Inferior parietal cortex (tissue), 1 donor: ENCODE measurements around the gene HLA-C.
A peak's percentile ranks its signal among the peaks of the same experiment; 100 is the strongest.
"Not testable (repeated sequence)": the region's sequence is repeated elsewhere in the genome, so short reads cannot be mapped to it uniquely, and the experiment has no call there.

Experiments
- DNase-seq: peaks from one replicate; pipeline ENCODE4 v3.0.0-alpha.2; 2016; ENCODE audit errors: extremely low spot score

The HLA-C gene

DNA sequence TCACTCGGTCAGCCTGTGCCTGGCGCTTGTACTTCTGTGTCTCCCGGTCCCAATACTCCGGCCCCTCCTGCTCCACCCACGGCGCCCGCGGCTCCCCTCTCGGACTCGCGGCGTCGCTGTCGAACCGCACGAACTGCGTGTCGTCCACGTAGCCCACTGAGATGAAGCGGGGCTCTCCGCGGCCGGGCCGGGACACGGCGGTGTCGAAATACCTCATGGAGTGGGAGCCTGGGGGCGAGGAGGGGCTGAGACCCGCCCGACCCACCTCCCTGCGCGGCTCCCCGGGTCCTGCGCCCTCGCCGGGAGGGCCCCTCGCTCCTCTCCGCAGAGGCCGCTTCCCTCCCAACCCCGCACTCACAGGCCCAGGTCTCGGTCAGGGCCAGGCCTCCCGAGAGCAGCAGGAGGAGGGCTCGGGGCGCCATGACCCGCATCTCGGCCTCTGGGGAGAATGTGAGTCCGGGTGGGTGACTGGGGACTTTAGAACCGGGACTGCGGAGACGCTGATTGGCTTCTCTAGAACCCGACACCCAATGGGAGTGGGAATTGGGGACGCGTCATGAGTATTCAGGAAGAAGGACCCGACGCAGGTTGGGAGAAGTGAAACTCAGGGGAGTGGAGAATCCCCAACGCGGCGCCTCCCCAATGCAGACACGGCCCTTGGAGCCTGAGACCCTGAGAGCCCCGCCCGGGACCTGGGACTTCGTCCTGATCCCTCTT, at the start of gene HLA-C:
TSS of gene HLA-C (minus strand) at position 452 of the 717 bp plus-strand sequence. CDS start at position 431, 21 bp downstream.
- peak; percentile 92 for DNase-seq

DNA sequence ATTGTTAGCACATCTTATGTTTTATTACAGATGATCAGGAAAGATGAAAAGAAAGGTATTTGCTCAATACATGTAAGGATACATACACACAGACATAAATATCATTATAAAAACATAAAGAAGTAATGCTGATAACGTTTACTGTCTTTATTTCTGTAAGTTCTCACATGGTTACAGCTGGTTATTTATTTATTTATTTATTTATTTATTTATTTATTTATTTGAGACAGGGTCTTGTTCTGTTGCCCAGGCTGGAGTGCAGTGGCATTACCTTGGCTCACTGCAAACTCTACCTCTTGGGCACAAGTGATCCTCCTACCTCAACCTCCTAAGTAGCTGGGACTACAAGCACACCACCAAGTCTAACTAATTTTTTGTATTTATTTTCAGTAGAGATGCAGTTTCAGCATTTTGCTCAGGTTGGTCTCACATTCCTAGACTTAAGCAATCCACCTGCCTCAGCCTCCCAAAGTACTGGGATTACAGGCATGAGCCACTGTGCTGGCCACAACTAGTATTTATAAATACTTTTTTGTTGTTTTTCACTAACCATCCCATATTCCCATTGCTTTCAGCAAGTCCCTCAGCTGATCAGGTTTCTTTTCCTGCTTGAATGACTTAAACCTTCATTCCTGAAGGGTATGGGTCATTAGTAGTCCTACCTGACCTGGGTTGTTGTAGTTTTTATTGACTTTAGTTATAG, 49.3 kb upstream of the HLA-C start:
- no peak for DNase-seq

DNA sequence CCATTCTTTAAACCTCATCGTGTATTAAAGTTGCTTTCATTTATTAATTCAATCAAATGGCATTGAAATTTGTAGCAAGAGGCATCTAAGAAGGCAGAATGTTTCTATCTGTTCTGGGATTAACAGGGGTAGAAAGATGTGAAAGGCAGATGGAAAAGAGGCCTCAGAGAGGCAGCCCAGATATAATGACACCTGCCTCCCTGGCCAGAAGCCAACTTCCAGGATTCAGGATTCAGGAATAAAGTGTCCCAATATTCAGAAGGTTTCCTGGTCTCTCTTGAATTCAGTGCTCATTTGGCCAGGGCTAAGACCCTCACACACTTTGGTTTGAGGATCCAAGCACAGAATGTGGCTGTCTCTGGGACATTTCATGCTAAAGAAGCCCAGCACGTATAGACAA, 45.1 kb upstream of the HLA-C start:
- no peak for DNase-seq

DNA sequence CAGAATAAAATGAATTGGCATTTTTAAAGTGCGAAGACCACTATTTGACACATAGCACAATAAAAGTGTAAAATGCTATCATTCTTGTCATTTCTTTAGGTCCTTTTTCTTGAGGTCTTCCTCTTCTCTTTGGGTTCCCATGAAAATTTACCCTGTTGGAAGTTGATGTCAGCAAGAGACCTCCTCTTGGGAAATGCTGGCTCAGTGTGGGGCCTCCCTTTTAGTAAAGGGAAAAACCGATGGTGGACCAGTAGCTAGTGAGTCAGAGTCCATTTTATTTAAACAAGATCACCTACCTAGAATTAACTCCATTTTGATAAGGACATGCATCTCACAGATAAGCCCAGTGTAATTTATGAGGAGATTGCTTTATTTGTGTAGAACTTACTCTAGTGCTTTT, 37.7 kb upstream of the HLA-C start:
- no peak for DNase-seq

DNA sequence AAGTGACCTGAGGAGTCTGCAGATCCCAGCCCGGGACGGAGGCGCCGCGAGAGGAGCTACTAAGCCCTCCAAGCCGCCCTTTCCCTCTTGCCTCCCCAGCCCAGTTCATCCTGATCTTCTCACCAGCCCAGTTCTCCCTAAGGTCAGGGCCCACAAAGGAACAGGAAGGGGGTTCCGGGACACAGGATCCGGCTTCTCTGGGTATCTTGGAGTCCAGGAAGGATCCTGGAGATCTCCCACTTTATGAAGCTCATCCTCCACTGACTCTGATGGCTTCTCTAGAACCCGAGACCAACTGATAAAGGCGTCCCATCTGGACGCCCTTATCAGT, 36.9 kb upstream of the HLA-C start:
- no peak for DNase-seq

DNA sequence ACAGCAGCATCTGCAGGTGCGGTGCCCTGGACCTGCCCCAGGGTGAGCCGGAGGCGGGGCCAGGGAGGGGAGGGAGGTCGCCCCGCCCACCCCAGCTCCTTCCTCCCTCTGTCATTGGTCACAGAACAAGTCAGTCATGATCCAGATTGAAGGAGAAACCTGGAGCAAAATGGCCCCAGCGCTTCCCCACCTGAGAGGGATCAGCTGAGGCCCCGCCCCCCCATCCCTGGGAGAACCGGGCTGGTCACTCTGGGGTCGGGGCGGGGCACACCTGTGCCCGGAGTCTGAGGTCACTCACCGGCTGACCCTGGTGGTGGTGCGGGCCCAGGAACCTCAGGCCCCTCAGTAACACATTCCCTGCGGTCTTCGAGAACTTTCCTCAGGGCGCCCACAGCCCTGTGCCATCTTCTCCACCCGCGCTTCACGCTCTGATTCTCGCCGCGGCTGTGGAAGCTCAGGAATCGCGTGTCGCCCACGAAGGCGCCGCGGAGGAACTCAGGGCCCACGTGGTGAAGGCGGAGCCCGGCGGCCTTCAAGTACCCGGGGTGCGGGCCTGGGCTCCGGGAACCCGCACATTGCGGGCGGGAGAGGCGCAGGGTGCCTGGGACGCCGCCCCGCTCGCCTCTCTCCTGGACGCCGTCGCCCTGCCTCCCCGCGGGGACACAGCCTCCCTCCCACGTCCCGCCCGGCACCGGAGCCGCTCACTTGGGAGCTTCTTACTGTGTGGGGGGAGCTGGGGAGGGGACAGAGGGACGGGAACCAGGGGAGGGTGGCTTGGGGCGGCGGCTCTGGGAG, 36.4 kb upstream of the HLA-C start:
- no peak for DNase-seq

DNA sequence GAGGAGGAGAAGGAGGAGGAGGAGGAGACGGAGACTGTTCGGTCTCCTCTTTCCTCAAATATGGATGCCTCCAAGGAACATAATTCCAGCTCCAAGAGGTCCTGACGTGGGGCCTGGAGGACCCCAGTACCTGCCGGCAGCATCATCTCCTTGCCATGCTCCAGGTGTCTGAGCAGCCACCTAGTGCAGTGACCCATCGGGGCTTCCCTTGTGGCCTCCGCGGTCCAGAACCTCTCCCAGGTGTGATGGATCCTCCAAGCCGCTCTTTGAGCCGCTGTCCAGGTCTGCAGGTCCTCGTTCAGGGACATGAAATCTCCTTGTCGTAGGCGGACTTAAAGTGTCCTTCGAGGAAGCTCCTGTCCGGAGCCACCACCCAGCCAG, 35.8 kb upstream of the HLA-C start:
- no peak for DNase-seq

DNA sequence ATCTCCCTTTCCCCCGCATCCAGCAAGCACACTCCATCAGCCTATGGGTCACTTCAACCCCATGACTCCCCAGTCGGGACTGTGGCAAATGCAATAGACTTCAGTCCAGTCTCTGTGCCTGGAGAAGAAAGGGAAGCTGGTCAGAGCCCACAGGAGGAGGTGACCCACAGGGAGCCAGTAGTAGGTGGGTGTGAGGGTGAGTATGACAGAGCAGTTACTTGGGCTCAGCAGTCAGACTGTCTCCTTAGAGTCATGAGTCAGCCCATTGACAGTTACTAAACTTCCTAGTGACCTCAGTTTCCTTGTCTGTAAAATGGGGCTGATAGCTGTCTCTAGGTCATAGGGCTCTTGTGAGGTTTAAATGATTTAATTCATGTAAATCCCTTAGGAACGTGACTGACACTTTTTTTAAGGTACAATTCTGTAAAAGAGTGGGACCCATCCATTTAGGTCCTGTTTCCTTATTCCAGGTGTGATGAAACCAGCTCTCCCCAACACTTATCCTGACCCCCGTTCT, 33.9 kb upstream of the HLA-C start:
- DNase-seq: no peak

DNA sequence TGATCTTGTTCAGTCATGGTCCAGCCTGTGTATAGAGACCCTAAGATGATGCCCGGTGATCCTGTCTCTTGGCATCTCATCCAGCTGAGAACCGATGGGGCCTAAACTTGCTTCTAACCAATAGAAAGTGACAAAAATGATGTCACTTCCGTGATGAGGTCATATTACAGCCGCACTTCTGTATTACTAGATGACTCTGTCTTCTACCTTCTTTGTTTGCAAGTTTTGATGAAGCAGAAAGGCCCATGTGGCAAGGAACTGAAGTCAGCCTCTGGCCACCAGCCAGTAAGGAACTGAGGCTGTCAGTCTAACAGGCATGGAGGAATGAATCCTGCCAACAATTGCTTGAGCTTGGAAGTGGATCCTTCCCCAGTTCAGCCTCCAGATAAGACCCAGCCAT, 32.8 kb upstream of the HLA-C start:
- DNase-seq: no peak

DNA sequence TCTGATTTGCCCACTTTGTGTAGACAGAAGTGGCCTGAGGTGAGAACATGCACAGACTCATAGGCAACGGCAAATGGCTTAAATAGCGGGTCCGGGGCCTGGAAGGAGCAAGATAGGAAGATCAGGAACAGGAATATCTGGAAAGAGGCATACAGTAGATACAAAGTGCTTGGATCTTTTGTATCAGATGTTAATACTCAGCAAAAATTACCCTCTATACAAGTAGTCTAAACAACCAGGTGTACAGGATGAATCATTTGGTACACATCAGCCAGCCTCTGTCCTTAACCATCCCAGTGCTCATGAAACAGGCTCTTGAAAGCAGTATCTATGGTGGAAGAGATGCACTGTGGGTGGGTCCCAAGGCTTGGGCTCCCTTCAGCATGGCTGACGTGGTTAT, 28.9 kb upstream of the HLA-C start:
- DNase-seq: no peak

DNA sequence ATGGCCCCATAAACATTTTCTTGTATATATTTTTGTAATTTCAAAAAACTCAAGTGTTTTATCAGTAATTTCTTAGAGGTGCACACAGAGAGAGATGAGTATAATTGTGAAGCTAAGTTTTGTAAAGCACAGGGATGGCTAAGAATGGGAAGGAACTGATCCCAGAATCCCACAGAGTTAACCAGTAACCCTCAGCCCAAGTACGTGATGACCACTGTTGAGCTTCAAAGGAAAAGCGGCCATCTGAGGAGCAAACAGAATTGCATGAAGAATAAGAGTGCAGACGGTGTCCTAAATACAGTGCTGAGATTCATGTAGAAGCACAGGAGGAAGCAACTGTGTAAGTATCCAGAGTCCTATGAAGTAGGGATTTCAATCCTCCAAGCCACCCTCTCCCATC, 28.1 kb upstream of the HLA-C start:
- DNase-seq: no peak

DNA sequence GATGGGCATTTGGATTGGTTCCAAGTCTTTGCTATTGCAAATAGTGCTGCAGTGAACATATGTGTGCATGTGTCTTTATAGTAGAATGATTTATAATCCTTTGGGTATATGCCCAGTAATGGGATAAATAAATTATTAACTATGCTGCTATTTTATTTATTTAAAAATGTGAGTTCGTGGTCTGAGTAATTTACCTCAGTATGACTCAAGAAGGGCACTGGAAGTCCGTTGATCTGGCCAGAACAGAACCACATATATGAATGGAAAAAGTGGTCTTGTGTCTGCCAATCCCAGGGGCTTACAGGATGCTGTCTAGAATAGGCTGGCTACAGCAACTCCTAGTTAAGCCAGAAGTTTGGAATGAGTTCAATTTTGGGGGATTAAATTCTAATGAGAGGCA, 27.6 kb upstream of the HLA-C start:
- DNase-seq: no peak

DNA sequence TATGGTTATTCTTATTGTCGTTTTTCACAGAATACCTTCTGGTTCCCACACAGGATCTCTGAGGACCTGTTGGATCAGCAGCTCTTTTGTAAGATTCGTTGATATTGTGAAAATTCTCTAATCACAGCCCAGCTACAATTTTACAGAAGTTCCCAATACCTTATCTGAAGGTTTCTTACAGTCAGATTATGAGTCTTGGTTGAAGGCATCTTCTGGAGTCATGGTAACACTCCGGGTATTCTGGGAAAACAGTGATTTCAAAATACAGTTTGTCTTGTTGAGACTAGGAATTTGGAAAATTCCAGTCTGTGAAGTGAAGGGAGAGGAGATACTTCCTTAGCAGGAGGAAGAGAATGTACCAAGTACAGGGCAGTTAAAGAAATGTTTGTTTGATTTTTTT, 22.2 kb upstream of the HLA-C start:
- no peak for DNase-seq

DNA sequence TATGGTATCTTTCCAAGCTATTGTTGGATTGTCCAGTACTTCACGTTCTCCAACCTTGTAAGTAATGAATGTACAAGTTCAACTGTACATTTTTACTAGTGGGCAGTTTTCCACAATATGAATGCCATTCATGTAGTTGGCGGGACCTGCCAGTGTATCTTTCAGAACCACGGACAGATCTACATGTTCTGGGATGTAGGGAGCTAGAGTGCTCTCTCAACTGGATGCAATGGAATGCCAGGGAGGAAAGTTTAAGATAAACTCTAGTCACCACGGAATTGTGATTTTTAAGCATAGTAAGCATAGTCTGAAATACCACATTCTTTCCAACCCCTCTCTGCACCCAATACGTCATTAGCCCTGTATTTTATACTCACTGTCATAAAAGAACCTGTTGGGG, 21.5 kb upstream of the HLA-C start:
- DNase-seq: no peak

DNA sequence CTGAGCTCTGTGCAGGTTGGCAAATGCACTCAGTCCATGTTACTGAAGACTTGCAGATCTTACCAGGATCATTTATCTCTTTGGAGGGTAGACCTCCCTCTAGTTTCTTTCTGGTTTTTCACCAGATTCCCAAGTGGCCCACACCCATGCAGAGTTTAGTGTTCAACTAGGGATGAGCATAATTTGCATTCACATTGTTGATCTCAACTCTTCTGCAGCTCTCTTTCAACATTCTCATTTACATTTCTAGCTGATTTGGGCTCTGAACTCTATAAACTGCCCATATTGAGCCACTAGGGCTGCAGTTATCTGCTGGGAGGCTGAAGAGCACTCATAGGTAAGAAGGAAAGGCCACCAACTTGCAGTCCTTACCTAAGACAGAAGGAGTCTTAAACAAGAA, 17.9 kb upstream of the HLA-C start:
- no peak for DNase-seq

DNA sequence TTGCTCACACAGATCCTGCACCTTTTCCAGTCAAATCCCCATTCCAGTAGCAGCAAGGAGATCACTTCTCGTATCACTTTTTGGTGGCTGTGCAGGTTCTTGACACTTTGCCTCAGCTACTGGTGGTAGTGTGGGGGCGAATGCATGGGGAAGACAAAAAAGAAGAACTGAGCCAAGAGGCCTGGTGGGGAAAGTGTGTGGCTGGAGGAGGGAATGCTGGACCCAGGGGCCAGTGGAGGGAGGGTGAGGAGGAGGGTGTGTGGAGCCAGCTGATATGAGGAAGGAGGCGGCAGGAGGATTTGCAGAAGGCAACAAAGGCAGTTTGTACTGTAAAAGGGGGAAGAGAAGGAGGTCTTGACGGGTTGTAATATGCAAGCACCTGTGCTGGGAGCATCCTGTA, 15.7 kb upstream of the HLA-C start:
- DNase-seq: no peak

DNA sequence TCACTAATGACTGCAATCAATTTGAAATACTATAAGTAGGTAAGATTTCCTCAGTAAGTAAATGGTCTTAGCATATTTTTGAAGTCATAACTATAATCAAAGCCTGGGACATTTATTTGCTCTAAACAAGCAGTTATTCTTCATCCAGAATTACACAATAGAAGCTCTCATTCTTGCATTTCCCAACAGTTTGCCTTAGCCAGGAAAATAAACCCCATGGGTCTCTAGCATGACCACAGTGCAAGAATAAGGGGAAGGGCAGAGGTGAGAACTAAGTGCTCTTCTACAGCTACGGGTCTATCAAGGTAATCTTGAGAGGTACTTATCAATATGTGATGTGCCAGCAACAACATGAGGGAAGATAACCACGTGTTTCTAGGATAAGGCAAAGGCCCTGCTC, 14.1 kb upstream of the HLA-C start:
- DNase-seq: no peak

DNA sequence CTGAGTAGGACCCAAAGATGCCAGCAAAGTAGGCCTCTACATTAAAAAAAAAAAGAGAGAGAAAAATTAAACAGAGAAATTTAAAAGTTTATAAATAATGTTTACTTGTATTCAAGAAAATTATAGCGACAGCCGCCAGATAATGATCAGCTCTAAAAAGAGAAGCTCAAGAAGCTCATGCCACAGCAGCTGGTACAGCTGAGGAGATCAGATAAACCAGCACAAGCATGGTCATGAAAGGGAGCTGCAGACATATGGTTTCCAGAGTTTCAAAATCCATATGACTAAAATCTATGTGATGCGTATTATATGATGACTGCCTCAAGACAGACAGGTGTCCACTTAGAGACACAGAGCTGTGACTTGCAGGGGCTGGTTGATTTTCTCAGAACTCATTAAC, 13.6 kb upstream of the HLA-C start:
- no peak for DNase-seq

DNA sequence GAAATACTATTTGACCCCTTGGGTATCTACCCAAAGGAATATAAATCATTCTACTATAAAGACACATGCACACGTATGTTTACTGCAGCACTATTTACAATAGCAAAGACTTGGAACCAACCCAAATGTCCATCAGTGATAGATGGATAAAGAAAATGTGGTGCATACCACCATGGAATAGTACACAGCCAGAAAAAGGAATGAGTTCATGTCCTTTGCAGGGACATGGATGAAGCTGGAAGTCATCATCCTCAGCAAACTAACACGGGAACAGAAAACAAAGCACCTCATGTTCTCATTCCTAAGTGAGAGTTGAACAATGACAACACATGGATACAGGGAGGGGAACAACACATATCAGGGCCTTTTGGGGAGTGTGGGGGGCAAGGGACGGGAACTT, 7.8 kb upstream of the HLA-C start:
- DNase-seq: not testable (repeated sequence)

DNA sequence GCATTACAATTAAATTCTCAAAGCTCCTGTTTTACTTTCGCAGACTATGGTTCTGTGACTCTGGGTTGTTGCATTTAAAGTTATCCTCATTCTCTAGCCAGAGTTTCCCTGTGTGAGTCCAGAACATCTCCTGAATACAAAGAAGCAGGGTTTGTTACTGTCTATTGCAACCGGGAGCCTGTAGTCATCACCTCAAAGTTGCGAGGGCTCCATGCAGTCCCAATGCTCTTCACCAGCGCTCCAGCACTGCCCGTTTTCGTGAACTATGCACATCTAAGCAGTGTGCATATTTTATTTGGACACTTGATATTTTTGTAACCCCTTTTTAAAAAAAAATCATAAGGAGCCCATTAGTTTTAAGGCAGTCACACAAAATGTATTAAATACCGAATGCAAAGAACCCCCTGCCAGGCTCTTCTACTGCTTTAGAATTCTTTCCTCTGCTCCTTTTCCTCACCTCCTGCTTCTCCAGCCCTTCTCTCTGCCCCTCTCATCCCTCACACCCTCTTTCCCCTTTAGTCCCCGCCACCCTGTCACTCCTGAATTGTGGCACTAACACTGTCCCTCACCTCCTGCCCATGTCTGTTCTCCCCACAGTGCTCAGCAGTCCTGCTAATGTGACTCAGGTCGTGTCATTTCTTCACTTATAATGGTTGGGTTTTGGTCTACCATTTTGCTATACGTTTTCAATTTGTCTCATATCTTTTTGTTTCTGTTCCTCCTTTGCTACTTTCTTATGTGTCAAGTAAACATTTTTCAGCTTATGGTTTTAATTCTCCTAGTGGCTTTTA, 1.1 kb upstream of the HLA-C start:
- no peak for DNase-seq

DNA sequence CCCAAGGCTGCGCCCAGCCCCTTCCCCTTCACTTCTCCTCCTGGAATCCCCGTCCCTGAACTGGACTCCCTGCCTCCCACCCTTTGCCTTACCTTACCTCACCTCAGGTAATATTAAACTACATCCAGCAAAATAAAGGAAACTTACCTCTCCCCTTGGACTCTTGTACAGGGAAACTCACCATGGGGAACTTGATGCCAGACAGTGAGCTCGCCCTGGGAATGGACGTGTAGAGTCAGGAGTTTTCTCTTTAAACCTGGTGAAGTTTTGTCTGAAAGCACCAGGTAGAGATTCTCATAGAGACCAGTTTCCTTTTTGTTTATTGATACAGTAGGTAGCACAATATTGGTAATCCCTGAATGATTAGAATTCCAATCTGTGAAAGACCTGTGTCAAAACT, 544 bp upstream of the HLA-C start:
- peak; percentile 8 for DNase-seq
